IPS-18c (cell line): ENCODE measurements around the gene COPZ2.
"Not testable (repeated sequence)": the region's sequence is repeated elsewhere in the genome, so short reads cannot be mapped to it uniquely, and the experiment has no call there.

Experiments used
- H3K4me3 ChIP-seq: 2 replicates; pipeline ENCODE4 v1.7.0; 2013; ENCODE audit warnings: low read depth, mild to moderate bottlenecking, low read length, moderate library complexity; ENCODE audit not compliant: insufficient read depth
- H3K9me3 ChIP-seq: one replicate; pipeline ENCODE4 v1.6.1; 2013; ENCODE audit warnings: mild to moderate bottlenecking, low read length, moderate library complexity; ENCODE audit not compliant: control insufficient read depth, insufficient read depth

Gene COPZ2

GRCh38 chr17:48023400-48024148, 14.0 kb downstream of the COPZ2 start:
- Histone ChIP-seq H3K4me3 (peak overlapping the region; percentile 60), H3K9me3 (peaks cover 2% of the 10 kb centered on the region)

DNA sequence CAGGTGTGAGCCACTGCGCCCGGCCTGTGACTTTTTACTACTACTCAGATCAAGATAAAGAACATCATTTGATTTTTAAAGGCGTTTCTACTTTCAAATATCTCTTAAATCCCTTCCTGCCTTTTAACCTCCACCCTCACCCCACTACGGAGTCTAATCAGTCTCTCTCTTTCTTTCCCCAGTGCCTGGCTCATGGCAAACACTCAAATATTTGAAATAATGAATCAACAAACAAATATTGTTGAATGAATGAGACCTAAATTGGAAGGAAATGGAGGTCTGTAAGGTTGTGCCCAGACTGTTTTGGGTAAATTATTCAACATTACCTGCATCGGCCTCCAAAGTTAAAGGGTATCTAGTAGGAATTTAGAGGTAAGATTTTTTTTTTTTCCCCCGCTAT, 14.7 kb downstream of the COPZ2 start:
- Histone ChIP-seq H3K4me3 (no peak overlapping the region), H3K9me3 (peaks cover 2% of the 10 kb centered on the region)

- Histone ChIP-seq H3K4me3 (no peak overlapping the region), H3K9me3 (peaks cover 2% of the 10 kb centered on the region)
Observed at GRCh38 chr17:48021934-48022333, 15.7 kb downstream of the COPZ2 start.

GRCh38 chr17:48017817-48018158, 19.8 kb downstream of the COPZ2 start:
- H3K4me3 ChIP-seq, H3K9me3 ChIP-seq: not testable (repeated sequence)

DNA sequence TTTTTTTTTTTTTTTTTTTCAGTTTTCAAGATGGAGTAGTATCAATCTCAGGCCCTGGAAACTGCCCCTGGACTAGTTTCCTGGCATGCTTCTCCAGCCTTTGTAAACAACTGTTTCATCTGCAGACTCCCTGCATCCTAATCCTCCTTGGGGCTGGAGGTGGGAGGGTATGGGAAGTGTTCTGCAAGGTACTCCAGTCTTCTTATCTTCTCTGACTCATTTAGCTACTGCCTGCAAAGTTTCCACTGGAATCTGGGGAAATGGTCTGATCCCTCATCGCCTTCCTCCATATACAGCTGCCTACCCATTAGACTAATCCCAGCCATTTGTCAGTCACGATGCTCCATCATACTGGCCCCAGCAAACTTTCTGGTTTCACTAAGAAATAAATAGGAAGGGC, 21.5 kb downstream of the COPZ2 start:
- no peak overlapping the region for H3K4me3 ChIP-seq
- H3K9me3 ChIP-seq = no peaks in the 10 kb centered on the region

GRCh38 chr17:48014595-48015111, 22.9 kb downstream of the COPZ2 start:
- Histone ChIP-seq H3K9me3 (no peaks in the 10 kb centered on the region), H3K4me3 (no peak overlapping the region)

- no peak overlapping the region for H3K4me3 ChIP-seq
- no peaks in the 10 kb centered on the region for H3K9me3 ChIP-seq
Observed at GRCh38 chr17:48013876-48014594, 23.6 kb downstream of the COPZ2 start.

DNA sequence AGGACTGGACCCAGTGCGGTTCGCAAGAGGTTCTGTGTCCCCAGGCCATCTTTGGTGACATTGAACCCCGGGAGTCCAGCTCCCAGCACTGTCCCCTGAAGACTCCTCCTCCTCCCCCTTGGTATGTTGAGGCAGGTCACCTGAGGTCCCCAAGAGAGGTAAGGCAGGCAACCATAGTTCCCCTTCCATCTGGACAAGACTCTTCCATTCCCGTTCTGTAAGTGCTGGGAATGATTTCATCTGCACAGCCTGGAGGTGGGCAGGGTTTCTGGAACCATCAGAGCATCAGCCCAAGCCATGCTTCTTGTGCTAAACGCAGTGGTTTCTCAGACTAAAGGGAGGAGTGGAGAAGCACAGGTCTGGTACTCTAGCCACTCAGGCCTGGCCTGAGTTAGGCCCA, 24.9 kb downstream of the COPZ2 start:
- Histone ChIP-seq H3K9me3 (no peaks in the 10 kb centered on the region), H3K4me3 (peak overlapping the region; percentile 31)

DNA sequence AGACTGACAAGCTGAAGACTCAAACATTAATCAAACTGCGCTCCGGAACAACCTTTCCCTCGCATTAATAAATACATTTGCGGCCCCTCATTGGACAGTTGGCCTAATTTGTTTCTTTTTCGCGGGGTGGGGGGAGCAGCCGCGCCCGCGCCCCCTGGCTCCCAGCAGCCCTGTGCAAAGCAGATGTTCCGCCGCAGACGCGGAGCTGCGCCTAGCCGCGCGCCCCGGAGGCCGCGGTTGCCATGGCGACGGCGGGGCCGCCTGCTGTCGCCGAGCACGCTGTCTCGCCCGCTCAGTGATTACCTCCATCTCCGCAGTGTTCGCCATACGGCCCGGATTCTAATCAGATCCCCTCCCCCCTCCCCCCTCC, 25.5 kb downstream of the COPZ2 start:
- H3K4me3 ChIP-seq = peak overlapping the region; percentile 56

GRCh38 chr17:48011405-48012150, 26.0 kb downstream of the COPZ2 start:
- Histone ChIP-seq H3K9me3 (no peaks in the 10 kb centered on the region), H3K4me3 (peak overlapping the region; percentile 56)

More for the DNA sequence above, 25.5 kb downstream of the COPZ2 start:
- H3K9me3 ChIP-seq = no peaks in the 10 kb centered on the region

DNA sequence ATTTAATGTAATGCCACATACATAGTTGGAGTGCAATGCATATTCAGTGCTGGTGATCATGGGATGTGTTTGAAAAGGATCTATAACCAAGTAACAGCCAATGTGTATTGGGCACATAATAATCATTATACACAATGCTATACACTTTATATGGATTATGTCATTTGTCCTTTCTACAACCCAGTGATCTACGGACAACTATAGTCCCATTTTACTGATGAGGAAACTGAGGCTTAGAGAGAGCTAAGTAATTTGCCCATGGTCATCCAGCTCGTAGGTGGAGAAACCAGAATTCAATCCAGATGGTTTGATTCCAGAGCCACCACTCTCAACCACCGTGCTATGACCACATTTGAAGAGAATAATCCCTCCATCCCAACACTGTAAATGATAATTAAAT, 27.4 kb downstream of the COPZ2 start:
- H3K4me3 ChIP-seq = no peak overlapping the region
- no peaks in the 10 kb centered on the region for H3K9me3 ChIP-seq

DNA sequence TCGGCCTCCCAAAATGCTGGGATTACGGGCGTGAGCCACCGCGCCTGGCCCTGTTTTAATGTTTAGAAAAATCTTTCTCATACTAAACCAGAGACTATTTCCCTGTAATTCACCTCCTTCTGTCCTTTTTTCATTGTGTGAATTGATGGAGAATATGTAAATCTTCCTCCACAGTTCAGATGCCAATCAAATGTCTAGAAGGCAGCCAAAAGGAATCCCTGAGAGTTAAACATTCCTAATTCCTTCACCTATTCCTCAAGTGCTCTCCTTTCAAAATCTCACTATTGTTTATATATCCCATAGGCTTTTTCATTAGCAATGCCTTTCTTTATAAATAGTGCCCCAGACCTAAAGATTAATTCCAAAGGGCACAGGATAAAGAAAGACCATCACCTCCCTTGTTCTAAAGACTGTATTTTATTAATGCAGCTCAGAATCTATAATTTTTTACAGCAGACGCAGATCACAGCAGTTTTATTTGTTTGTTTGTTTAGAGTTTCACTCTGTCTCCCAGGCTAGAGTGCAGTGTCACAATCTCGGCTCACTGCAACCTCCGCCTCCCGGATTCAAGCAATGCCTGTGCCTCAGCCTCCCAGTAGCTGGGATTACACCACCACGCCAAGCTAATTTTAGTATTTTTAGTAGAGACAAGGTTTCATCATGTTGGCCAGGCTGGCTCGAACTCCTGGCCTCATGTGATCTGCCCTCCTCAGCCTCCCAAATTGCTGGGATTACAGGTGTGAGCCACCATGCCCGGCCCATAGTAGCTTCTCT, 30.5 kb downstream of the COPZ2 start:
- Histone ChIP-seq H3K4me3 (no peak overlapping the region), H3K9me3 (no peaks in the 10 kb centered on the region)

DNA sequence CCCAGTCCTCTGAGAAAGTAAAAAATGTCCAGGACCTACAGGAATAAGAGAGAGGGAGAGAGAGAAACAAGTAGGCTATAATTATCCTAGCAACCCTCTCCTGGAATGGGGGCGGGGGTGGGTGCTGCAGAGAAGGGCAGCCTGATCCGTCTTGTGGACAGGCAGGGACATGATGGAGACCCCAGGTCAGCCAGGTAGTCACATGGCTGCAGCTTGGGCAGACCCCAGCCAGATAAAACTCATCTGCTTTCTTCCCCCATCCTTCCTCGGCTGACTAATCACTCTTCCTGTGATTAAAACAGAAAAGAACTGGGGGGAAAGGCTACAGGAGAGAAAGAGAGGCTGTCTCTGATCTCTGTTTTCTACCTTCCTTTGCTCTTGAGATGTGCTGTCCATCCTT, 32.6 kb downstream of the COPZ2 start:
- H3K4me3 ChIP-seq = no peak overlapping the region
- no peaks in the 10 kb centered on the region for H3K9me3 ChIP-seq

DNA sequence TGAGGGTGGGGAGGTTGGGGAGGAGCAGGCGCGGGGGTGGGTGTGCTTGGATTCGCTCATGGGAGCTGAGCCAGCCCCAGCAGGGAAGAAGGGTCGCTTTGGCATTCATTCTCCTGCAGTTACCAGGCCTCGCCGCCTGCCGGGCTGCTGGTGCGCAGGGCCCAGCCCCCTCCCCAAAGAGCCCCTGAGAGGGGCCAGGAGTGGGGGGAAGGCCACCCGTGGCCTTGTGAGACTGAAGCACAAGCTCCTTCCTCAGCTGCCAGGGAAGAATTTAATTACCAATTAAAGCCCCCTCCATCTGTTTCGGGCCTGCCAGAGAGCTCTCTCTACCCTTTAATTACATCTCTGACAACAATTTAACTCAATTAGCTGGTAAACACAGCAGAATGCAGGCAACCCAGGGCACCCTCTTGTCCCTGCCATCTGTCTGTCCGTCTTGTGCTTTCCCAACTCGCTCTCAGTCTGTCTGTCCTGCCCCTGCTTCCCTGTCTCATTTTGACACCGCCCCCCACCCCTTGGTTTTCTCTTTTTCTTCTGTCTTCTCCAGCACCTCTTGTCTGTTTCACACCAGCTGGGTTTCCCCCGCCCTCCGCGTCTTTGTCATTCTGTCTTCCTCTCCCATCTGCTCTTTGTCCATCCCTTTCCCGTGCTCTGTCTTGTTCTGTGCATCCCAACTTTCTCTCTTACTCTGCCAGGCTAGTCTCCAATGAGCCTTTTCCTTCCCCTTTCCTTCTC, 34.0 kb downstream of the COPZ2 start:
- no peaks in the 10 kb centered on the region for H3K9me3 ChIP-seq
- H3K4me3 ChIP-seq = 0 out of 2 replicates have a peak overlapping the region, but pooled peaks have one; percentile 0

DNA sequence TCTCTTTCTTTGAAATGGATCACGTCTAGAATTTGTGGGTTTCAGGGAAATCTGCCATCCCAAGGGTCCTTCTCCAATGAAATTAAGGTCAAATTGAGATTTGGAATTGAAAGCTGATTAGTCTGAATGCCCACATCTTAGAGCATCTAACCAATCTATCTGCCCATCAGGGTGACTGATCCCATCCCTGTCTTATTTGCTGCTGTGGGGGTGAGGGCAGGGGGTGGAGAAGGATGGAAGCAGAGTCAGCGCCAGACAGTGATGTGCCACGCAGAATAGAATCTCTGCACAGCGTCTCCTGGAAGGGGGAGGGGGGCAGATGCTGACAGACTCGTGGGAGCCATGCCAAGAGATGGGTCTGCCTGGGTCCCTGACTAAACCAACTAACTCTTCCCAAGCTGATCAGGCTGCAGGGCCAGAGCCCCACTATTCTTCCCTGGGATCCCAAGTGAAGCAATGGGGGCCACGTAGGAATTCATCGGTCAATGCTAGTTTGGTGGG, 34.6 kb downstream of the COPZ2 start:
- no peaks in the 10 kb centered on the region for H3K9me3 ChIP-seq
- no peak overlapping the region for H3K4me3 ChIP-seq

DNA sequence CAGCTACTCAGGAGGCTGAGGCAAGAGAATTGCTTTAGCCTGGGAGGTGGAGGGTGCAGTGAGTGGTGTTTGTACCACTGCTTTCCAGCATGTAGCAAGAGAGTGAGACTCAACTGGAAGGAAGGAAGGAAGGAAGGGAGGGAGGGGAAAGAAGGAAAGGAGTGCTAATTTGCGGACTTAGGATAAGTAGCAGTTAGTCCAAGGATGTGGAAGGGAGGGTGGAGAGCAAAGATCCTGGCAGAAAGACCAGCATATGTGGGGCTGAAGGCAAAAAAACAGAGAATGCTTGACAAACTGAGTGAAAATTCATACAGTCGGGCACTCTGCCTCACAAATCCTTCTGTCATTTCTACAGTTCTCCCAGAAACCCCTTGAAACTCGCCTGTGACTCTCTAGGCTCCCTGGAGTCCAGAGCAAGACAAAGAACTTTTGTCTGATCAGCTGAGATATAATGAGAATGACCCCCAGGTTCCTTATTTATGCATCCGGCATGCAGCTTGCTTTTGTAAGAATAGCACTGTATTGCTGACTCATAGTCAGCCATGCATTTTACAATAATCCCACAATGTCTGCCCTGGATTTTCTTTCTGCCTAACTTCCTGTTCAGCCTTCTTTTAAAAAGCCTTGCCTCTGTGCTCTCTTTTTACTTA, 35.2 kb downstream of the COPZ2 start:
- Histone ChIP-seq H3K9me3 (no peaks in the 10 kb centered on the region), H3K4me3 (no peak overlapping the region)
